Panc1 (cell line): ENCODE data around the gene SARDH. TPM values are rescaled to one million over a fixed set of nuclear protein-coding genes. Genes with fewer than 3 reads are reported as not detected.

ENCODE experiments used
- ATAC-seq: fragments of 200-7000 bp; cut with Tn5 transposase; 2 replicates; pipeline ENCODE4 v1.9.1; 2020; ENCODE audit warnings: mild to moderate bottlenecking, moderate library complexity
- BruUV-seq: library from RNA; stranded (reverse); fragments of 400-500 nt; replicated peaks from 2 replicates; lab custom pipeline; 2021; lab: Mats Ljungman, UMichigan
- CTCF ChIA-PET: fragments of 300-600 bp; sonication (Branson Sonifier 250); formaldehyde crosslinking; loops from one replicate; lab custom pipeline; 2022; ENCODE audit warnings: antibody characterized with exemption; lab: Charles Lee
- POLR2A ChIA-PET: fragments of 300-600 bp; sonication (Branson Sonifier 250); formaldehyde crosslinking; loops from one replicate; lab custom pipeline; 2022; ENCODE audit warnings: antibody characterized with exemption; lab: Charles Lee
- DNase-seq: peaks from one replicate; pipeline ENCODE4 v3.0.0-alpha.2; 2010; ENCODE audit warnings: low read depth, low spot score
- H3K27ac ChIP-seq: 2 replicates; pipeline ENCODE4 v1.5.1; 2011; ENCODE audit warnings: mild to moderate bottlenecking, low read length, inconsistent platforms
- H3K27me3 ChIP-seq: fragments of 200-500 bp; sonication (Bioruptor generic); 2 replicates; pipeline ENCODE4 v1.6.0; 2014; ENCODE audit warnings: low read length, inconsistent platforms; ENCODE audit not compliant: control insufficient read depth, insufficient read depth
- H3K36me3 ChIP-seq: fragments of 200-500 bp; sonication (Bioruptor generic); 2 replicates; pipeline ENCODE4 v1.5.1; 2014; ENCODE audit warnings: inconsistent platforms, mild to moderate bottlenecking, low read length, moderate library complexity; ENCODE audit not compliant: control insufficient read depth, insufficient read depth
- H3K4me1 ChIP-seq: 2 replicates; pipeline ENCODE4 v1.5.1; 2011; ENCODE audit warnings: inconsistent platforms, mild to moderate bottlenecking, low read length, moderate library complexity; ENCODE audit not compliant: control insufficient read depth, insufficient read depth
- H3K4me3 ChIP-seq, 2 experiments: 2 replicates each; pipeline ENCODE4 v1.5.1; 2011 to 2012; ENCODE audit warnings: low read depth in 2 of 2, low read length in 2 of 2, mild to moderate bottlenecking in 2 of 2, inconsistent platforms in 1 of 2, moderate library complexity in 1 of 2
- H3K9me3 ChIP-seq: fragments of 200-500 bp; sonication (Bioruptor generic); 2 replicates; pipeline ENCODE4 v1.5.1; 2014; ENCODE audit warnings: low read depth, mild to moderate bottlenecking, inconsistent platforms, low read length, moderate library complexity; ENCODE audit not compliant: control insufficient read depth, insufficient read depth
- CTCF ChIP-seq: fragments of 450-650 bp; IDR thresholded peaks from 2 replicates; pipeline ENCODE4 v1.5.1; 2017; ENCODE audit warnings: mild to moderate bottlenecking
- POLR2AphosphoS5 ChIP-seq: IDR thresholded peaks from 2 replicates; pipeline ENCODE4 v1.6.1; 2012; ENCODE audit warnings: mild to moderate bottlenecking, low read depth, low read length, moderate library complexity
- REST ChIP-seq, 2 experiments: IDR thresholded peaks; 2 replicates each; pipeline ENCODE4 v1.6.1; 2011 to 2012; ENCODE audit warnings: low read depth in 2 of 2, control low read depth in 1 of 2, low read length in 1 of 2, mild to moderate bottlenecking in 1 of 2, moderate library complexity in 1 of 2; ENCODE audit not compliant: insufficient read depth in 1 of 2
- SIN3A ChIP-seq: IDR thresholded peaks from 2 replicates; pipeline ENCODE4 v1.6.1; 2012; ENCODE audit warnings: low read depth, mild to moderate bottlenecking, low read length, moderate library complexity, borderline replicate concordance; ENCODE audit not compliant: insufficient read depth
- TCF7L2 ChIP-seq: IDR thresholded peaks from 2 replicates; pipeline ENCODE4 v1.6.1; 2011; ENCODE audit warnings: mild to moderate bottlenecking, low read depth, low read length, inconsistent platforms
- in situ Hi-C: cut with HindIII; loops from 2 replicates; pipeline ENCODE4 v1.10.0; 2016; ENCODE audit warnings: low sequenced_read_pairs, low pct_unique_long_range_greater_than_20kb
- intact Hi-C: fragments of 100-400 bp; cut with micrococcal nuclease; formaldehyde crosslinking; loops from one replicate; pipeline ENCODE4 v1.10.0; 2022; ENCODE audit not compliant: unreplicated experiment
- total RNA-seq: library from RNA; stranded (reverse); gene quantifications from one replicate; pipeline ENCODE4 v1.2.1, GENCODE V29; 2021; ENCODE audit not compliant: unreplicated experiment

Gene SARDH
- total RNA-seq, 1 experiment from 2014 or later, result 0.13 TPM

DNA sequence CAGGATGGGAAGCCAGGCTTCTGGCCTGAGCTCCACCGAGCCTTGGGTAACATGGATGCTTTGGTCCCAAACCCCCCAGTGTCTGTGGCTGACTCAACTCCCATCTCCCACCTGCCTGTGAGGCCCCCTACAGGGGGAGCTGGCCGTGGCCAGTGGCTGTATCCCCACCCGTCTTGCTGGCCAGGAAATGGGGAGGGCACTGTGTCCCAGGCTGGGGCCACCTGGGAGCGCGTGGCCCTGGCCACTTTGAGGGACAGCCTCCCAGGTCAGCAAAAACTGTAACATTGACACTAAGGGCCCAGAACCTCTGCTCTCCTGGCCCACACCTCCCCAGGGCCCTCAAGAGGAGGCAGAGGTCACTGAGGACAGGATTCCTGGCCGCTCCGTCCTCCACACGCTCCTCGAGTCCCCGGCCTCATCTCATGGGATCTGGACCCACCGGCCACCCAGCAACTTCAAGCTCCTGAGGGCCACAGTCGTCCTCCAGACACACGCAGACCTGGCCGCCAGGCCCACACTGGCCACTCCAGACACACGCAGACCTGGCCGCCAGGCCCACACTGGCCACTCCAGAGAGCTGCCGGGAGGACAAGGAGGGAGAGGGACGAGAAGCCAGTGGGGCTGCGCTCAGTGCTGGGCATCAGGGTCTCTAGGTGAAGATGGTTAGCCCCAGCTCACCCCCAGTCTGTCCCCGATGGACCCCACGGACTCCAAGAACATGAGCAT, 57.7 kb downstream of the SARDH start:
- BruUV-seq, result no TSS peak
- intact Hi-C loops, result no loop called here
- Histone ChIP-seq H3K4me1 (no peaks in the 10 kb centered on the region), H3K27ac (no peak overlapping the region), H3K9me3 (no peaks in the 10 kb centered on the region), H3K27me3 (no peaks in the 10 kb centered on the region), H3K36me3 (no peaks in the 10 kb centered on the region), H3K4me3 (no peak overlapping the region)
- no peak for TF ChIP-seq CTCF
- no peak for TF ChIP-seq SIN3A
- TF ChIP-seq TCF7L2, result no peak
- no peak for TF ChIP-seq REST (IDR thresholded peaks at IDR 0.05; ENCODE audit: insufficient read depth in 1 of 2, low read depth in 2 of 2, low read length in 1 of 2)
- no peak for TF ChIP-seq POLR2AphosphoS5
- no peak for DNase-seq
- ATAC-seq, result no peak
- in situ Hi-C loops, result no loop called here
- POLR2A ChIA-PET, result no interaction called here
- CTCF ChIA-PET, result interaction anchor here (0.6 kb wide), 2 partner anchors 13 to 21 kb away, joined by 3 to 4 read pairs; no protein-coding TSS in a partner anchor

- H3K4me3 ChIP-seq, result no peak overlapping the region
- H3K27ac ChIP-seq, result no peak overlapping the region
- ATAC-seq (no peak), DNase-seq (no peak)
- ChIA-PET POLR2A (no interaction called here), CTCF (no interaction called here)
- TF ChIP-seq REST (IDR thresholded peaks at IDR 0.05; ENCODE audit: insufficient read depth in 1 of 2, low read depth in 2 of 2, low read length in 1 of 2) (no peak), CTCF (no peak), POLR2AphosphoS5 (no peak), TCF7L2 (no peak), SIN3A (no peak)
- H3K4me1 ChIP-seq, result no peaks in the 10 kb centered on the region
- in situ Hi-C loops (no loop called here), intact Hi-C loops (no loop called here)
- H3K9me3 ChIP-seq, result no peaks in the 10 kb centered on the region
- H3K36me3 ChIP-seq, result no peaks in the 10 kb centered on the region
- BruUV-seq, result no TSS peak
- no peaks in the 10 kb centered on the region for H3K27me3 ChIP-seq
Observed at GRCh38 chr9:133679466-133680061, 58.6 kb downstream of the SARDH start.
